Heart left ventricle (tissue), 13 donors: ENCODE data around the gene AP4E1.

Experiments used
- POLR2A ChIP-seq, 2 donors: fragments of 450-650 bp; IDR thresholded peaks; one replicate each; pipeline ENCODE4 v1.6.1; 2017; ENCODE audit warnings: antibody characterized with exemption in 2 of 2, mild to moderate bottlenecking in 2 of 2, moderate library complexity in 2 of 2
- TF ChIP-seq, protein P1 (sequence below), 12 donors: fragments of 200-600 bp; sonication (generic) in 4 of 12; IDR thresholded peaks; one replicate each; pipeline versions ENCODE4 v1.5.0 to v1.8.0; 2018 to 2022; ENCODE audit warnings: antibody characterized with exemption in 12 of 12, mild to moderate bottlenecking in 5 of 12
- donor health status: ischemic (EF 13 %, LVEDD 7.1; RV severe dilation, severe dysfunction).
- donor health status: DM: no; HTN: yes; CAD: no.
- donor health status: DM: no; HTN: no; CAD: no.
- donor health status: ischemic (EF 25% LVEDD 6.9; RV normal size, moderate dysfunction).
- donor health status: ischemic (EF 25% LVEDD 5.7; RV mildly dilated, moderate dysfunction).
- donor health status: ischemic (EF 35%, LVEDD 5.7; RV mildly dilated, moderate dysfunction).
- donor health status: nonischemic (EF 11% LVEDD 7.7; RV severe dilation, severe dysfunction).
- donor health status: DM: yes; HTN: yes; CAD: no.
- donor health status: PGD.
- donor health status: ischemic (EF 29% LVEDD 5.4; RV normal size, mild dysfunction).
- donor health status: nonischemic (EF 23%, LVEDD 6.1; RV moderate dilation, normal function).

DNA sequence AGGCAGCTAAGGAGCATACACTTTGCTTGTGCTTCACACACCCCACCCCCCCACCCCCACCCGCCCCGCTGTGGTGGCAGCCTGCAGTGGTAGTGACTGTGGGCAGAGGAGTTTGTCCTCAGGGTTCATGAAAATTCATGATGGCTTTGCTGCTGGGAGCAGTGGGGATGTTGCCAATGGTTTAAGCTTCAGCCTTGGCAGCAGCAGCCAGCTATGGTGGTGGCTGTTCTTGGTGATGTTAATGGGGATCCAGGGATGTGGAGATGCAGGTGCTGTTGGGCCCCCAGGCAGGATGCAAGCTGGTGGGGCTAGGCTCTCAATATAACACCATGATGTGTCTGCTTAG lies 130.5 kb downstream of the AP4E1 start:
- TF ChIP-seq POLR2A (IDR thresholded peaks at IDR 0.05), result no peak
- TF ChIP-seq, protein P1, sequence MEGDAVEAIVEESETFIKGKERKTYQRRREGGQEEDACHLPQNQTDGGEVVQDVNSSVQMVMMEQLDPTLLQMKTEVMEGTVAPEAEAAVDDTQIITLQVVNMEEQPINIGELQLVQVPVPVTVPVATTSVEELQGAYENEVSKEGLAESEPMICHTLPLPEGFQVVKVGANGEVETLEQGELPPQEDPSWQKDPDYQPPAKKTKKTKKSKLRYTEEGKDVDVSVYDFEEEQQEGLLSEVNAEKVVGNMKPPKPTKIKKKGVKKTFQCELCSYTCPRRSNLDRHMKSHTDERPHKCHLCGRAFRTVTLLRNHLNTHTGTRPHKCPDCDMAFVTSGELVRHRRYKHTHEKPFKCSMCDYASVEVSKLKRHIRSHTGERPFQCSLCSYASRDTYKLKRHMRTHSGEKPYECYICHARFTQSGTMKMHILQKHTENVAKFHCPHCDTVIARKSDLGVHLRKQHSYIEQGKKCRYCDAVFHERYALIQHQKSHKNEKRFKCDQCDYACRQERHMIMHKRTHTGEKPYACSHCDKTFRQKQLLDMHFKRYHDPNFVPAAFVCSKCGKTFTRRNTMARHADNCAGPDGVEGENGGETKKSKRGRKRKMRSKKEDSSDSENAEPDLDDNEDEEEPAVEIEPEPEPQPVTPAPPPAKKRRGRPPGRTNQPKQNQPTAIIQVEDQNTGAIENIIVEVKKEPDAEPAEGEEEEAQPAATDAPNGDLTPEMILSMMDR (IDR thresholded peaks at IDR 0.05), result no peak
